ENCODE measurements around the gene LEF1.

DNA sequence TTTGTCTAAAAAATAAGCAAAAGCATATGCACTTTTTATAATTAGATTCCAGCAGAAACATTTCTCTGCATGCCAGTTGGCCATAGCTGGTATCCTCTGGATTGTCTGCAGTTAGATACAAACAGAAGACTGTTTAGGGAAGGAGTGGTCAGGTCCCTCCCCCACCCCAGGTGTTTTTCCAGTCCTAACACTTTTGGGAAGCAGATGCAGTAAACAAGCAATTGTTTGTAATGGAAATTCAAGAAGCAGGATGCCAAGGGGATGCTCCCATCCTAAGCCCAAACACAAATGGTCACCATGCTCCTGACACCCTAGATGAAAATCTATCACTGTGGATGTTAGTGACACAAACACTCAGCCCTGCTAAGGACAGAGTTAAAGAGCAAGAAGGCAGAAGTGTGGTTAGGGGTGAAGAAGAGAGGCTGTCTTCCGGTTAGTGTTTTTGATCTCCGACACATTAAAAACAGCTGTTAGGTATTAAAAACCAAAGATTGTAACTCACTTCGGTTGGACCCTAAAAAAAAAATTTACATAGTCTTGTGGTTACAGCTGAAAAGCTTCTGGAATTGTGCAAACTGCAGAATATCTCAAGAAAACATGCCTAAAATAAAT is 7.9 kb downstream of the LEF1 start:
- TF ChIP-seq, protein P1, sequence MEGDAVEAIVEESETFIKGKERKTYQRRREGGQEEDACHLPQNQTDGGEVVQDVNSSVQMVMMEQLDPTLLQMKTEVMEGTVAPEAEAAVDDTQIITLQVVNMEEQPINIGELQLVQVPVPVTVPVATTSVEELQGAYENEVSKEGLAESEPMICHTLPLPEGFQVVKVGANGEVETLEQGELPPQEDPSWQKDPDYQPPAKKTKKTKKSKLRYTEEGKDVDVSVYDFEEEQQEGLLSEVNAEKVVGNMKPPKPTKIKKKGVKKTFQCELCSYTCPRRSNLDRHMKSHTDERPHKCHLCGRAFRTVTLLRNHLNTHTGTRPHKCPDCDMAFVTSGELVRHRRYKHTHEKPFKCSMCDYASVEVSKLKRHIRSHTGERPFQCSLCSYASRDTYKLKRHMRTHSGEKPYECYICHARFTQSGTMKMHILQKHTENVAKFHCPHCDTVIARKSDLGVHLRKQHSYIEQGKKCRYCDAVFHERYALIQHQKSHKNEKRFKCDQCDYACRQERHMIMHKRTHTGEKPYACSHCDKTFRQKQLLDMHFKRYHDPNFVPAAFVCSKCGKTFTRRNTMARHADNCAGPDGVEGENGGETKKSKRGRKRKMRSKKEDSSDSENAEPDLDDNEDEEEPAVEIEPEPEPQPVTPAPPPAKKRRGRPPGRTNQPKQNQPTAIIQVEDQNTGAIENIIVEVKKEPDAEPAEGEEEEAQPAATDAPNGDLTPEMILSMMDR (optimal IDR thresholded peaks at IDR 0.05 in 1 of 3, IDR thresholded peaks at IDR 0.05 in 1 of 3, conservative IDR thresholded peaks at IDR 0.05 in 1 of 3; ENCODE audit: extremely low read depth in 1 of 3, insufficient read depth in 2 of 3, low read length in 3 of 3) = no peak
- TF ChIP-seq EZH2 (IDR thresholded peaks at IDR 0.05; ENCODE audit: low read length) = no peak
